DMS53 treated with DMSO at 0.1 percent for 48 hours (cell line): ENCODE results near the gene PRPS1L1.

Experiments
- DNase-seq: peaks from one replicate; lab custom pipeline; 2025; ENCODE audit not compliant: unreplicated experiment; lab: John Stamatoyannopoulos, UW

The PRPS1L1 gene

GRCh38 chr7:18016547-18017444, 10.8 kb downstream of the PRPS1L1 start:
- no peak for DNase-seq

DNA sequence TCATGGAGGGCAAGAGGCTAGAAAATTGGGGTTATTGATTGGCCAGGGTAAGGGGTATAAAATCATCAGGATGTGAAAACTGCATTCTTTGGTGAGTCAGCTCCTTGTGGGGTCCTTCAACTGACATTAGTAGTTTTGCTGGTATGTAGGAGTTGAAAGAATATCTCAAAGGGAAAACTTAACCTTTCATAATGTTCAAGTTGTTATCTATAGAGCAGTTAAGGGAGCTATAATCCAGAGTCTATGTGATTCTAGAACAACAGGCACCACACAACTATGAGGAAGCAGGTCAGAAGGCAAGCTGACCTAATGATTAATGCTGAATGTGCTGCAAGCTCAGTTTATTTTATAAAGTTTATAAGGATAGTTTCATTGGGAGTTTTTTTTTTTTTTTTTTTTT, 13.7 kb downstream of the PRPS1L1 start:
- no peak for DNase-seq

DNA sequence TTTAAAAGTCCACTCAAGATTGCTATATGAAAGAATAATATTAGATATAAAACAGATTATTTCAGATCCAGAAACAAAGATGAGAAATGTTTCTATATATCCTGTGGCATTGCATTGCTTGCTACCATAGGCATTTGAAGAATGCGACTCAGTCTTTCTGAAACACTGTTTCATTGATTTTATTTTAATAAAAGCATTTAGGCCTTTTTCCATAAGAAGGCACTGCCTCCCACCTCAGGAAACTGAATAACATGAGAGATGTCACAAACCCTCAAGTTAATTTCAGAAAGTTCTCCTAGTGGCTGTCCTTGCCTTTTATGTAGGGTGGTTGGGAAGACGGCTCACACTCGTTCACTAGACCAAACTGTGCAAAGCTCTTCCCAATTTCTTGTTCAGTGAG, 23.3 kb downstream of the PRPS1L1 start:
- no peak for DNase-seq

DNA sequence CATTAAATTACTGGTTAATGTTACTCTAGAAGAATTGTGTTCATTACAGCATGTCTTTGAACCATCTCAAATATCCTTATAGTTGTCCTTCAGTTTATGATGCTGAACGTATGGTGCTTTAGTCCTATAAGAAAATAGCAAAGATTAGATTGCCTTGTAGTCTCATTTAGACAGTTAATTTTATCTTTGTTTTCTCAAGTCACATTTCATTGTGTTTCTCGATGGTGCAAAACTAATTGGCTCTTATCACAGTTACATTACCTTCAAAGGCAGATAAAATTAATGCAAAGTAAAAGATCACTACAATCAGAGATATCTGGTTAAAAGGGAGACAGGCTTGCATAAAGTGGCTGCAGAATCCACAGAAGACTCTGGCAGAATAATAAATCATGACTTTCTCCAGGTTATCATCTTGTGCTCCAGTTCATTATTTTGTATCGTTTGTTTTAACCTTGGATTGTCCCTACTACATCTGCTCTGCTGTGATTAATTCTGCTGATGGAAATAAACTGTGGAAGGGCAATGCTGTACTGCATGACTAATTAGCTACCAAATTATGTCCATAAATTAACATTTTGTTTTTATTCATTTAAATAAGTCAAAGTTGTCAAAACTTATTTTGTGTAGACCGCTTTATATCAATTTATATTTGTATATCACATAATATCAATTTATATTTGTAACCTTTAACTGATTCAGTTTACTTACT, 24.2 kb downstream of the PRPS1L1 start:
- no peak for DNase-seq

- no peak for DNase-seq
Observed at GRCh38 chr7:17998692-17999091, 29.0 kb downstream of the PRPS1L1 start.

GRCh38 chr7:17996442-17997223, 31.0 kb downstream of the PRPS1L1 start:
- no peak for DNase-seq

DNA sequence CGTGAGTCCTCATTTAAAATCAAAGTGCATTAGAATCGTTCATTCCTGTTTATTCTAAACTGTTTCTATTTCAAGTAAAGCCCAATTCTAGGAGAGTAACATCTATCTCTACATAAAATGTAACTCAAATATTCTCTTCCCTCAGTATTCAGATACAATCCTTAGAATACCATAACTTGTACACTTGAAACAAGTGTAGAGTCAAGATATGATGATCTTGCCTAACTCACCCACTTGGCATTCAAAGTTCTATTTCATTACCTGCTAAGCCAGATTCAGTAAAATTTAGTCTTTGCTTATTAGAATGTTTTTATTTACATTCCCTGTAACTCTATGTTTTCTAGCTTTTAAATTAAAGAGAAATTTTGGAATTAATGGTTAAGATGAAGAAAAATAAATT, 31.6 kb downstream of the PRPS1L1 start:
- no peak for DNase-seq

DNA sequence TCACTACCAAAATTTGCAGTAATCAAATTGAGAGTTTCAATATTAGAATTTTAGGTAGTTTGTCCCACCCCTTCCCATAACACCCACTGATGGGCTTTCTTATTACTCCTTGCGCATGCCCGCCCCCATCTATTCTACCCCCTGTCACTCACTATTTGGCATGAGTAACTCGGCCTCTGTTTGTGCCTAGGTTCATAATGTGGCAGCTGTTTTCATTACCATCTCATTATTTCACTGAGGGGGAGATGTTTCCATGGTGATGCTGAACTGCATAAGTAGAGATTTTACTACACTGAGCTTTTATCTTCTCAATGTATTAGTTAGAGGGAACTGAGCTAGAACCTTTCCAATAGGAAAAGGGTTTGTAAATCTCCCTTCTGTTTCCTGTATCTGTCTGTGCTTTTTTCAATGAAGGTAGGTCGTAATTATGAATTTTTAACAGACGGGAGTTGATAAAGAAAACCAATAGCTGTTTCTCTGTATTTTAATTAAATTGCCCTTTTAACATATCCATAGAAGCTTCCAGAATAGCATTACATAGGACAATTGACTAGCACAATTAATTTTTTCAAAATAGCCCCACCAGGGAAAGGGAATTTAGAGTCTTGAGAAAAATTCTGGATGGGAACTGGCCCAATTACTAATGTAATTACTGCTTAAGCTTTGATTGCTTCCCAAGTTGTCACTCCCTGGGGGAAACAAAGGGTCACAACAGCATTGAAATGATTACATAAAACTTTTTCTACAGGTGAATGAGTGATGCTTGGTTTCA, 33.4 kb downstream of the PRPS1L1 start:
- DNase-seq = no peak

- no peak for DNase-seq
Observed at GRCh38 chr7:17991866-17992648, 35.6 kb downstream of the PRPS1L1 start.

DNA sequence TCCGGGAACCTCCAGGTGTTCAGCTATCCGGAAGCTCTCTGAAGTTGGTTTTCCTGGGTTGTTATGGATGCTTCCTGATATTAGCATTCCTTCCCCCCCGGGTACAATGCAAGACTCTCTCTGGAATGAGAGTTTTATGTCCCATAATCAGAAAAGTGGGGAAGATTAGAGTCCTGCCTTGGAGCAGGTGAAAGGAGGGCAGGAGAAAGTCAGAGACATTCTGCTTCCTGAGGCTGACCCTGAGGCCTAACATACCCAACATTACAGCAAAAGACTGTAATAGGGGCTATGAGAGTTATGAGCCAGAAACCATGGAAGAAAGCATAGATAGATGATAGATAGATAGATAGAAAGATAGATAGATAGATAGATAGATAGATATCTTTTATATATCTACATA, 36.9 kb downstream of the PRPS1L1 start:
- DNase-seq = no peak

DNA sequence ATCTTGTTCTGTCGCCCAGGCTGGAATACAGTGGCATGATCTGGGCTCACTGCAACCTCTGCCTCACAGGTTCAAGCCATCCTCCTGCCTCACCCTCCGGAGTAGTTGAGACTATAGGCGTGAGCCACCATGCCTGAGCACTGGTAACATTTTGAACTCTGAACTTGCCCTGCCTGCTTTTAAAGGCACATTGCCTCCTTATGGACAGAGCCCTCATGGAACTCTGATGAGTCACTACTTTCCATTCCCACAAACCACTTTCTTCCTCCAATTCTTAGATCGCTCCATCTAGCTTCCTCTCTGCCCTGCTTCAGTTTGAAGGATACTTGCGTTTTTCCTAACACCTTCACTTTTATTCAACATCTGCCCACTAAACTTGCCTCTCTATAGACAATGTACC, 38.1 kb downstream of the PRPS1L1 start:
- DNase-seq = no peak

- DNase-seq = no peak
Observed at GRCh38 chr7:17988858-17989257, 38.8 kb downstream of the PRPS1L1 start.

- DNase-seq = no peak
Observed at GRCh38 chr7:17988141-17988540, 39.5 kb downstream of the PRPS1L1 start.

GRCh38 chr7:17986851-17987250, 40.8 kb downstream of the PRPS1L1 start:
- DNase-seq = no peak

DNA sequence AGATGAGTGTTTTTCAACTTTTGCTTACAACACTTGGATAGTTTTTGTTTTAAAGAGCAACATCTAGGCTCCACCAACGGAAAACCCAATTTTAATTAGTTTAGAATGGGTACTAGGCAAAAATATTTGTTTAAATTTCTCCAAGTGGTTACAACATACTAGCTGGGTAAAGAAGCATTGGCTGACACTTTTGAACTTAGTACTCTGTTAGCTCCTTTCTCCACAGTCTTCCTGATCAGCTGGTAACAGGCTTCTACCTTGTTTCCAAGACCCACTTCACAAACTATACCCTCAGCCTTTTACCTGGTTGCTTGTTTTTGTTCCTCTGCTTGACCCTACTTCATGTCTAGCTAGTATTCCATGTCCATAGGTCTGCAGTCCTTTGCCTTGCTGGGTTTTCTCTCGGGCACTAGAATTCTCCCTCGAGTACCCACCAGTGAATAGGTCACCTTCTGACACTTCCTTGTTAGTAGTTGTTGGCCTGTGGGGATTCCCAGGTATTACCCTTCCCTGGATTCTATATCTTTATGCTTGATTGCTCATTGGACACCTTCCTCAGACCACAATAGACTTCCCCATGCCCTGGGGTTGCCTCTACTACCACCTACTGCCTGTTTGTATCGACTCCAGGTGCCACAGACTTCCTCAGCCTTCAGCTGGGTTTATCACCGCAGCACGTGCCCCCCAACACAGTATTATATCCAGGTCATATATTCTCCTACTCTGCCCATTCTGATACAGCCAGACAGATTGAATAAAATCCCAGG, 42.0 kb downstream of the PRPS1L1 start:
- DNase-seq = no peak

GRCh38 chr7:17984288-17984687, 43.4 kb downstream of the PRPS1L1 start:
- no peak for DNase-seq

DNA sequence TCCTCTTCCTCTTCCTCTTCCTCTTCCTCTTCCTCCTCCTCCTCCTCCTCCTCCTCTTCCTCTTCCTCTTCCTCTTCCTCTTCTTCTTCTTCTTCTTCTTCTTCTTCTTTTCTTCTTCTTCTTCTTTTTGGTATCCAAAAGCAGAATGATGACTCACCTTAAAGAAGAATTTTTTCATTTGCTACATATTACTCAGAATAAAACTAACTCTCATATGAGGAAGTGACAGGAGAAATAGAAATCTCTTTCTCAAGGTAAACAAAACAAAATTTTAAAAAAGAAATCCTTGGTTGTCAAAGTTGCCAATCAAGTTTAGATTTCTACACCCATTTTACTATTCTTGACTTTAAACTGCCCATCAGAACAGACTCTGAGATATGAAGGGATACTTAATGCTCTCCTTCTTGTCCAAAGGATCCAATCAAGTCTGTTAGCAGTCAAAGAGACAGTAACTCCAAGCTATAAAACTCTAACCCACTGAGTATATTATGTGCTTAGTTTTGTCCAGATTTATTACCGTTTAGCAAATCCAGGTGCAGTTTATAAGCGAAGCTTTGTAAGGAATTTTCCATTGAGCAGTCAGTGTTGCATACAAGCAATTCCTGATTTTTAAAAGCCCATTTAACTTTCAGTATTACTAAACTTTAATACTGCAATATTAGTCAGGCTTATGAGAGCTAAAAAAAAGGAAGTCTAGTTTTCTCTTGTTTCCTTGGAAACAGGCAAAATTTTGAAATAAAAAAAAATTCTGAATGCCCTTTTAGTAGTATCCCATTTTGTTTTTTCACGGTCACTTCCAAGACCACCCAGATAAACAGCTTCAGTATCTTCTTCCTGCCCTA, 44.2 kb downstream of the PRPS1L1 start:
- DNase-seq = no peak

DNA sequence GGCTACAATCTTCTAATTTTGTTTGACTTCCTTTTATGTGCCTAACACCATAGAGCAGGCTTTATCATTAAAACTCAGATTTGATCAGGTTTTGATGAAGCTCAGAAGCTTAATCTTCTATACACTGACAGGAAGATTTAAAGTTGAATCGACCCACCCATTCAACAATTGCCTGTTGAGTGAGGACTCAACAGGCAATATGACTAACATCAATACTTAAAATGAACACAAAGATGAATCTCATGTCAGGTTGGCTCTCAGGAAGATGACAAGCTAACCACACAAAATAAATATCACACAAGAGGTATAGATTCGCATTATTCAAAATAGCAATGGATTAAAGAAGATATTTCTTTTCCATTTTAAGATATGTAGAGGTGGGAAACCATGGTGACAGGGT, 50.7 kb downstream of the PRPS1L1 start:
- DNase-seq = no peak
